Loucy (cell line): ENCODE data around the gene EZR.

Experiments
- CTCF ChIP-seq: fragments of 200-600 bp; sonication (generic); conservative IDR thresholded peaks from 2 replicates; pipeline ENCODE4 v1.5.1; 2014; ENCODE audit warnings: mild to moderate bottlenecking, antibody characterized with exemption, low read length
- EZH2phosphoT487 ChIP-seq: fragments of 200-600 bp; IDR thresholded peaks from 2 replicates; pipeline ENCODE4 v1.6.1; 2018; ENCODE audit warnings: antibody characterized with exemption, mild to moderate bottlenecking, moderate library complexity, borderline replicate concordance

- TF ChIP-seq CTCF (no peak), EZH2phosphoT487 (no peak)
These were observed 6.1 kb downstream of the EZR start for GRCh38 chr6:158813032-158813431.
